ENCODE results near the gene CAND2. TPM values are rescaled to one million over a fixed set of nuclear protein-coding genes. Genes with fewer than 3 reads are reported as not detected.

Gene CAND2
- total and polyA plus RNA-seq, 9 of the 15 experiments (the other 6 are each of a cell fraction or from before 2014, with no cell fraction given): 0.91 to 14.9 (median 4.3) TPM

DNA sequence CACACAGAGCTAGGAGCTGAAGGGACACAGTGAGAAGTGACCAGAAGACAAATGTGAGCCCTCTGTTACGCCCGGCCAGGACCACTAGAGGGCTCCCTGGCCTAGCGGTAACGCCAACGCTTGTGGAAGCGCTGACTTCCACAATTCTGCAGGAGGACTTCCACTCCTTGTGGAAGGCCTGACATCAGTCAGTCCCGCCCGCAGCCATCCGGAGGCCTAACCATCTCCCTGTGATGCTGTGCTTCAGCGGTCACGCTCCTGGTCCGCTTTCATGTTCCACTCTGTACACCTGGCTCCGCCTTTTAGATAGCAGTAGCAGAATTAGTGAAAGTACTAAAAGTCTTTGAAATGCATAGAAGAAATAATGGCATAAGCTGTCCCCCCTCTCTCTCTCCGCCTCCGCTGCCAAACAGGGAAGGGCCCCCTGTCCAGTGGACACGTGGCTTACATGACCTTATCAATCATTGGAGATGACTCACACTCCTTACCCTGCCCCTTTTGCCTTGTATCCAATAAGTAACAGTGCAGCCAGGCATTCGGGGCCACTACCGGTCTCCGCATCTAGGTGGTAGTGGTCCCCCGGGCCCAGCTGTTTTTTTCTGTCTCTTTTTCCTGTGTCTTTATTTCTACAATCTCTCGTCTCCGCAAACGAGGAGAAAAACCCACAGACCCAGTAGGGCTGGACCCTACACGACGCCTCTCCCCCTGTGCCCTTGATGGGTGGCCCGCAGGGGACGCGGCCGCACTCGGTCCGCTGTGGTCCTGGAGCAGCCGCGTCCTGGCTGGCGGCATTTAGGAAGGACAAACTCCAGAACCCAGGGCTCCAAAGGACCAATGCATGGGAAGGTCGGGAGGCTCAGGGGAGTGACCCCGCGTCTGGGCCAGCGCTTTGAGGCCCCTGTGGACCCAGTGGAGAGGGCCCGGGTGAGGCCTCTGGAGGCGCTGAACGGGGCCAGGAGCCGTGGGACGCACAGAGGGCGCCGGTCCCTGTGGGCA, 71.9 kb downstream of the CAND2 start (continued):
- TF ChIP-seq, protein P1, sequence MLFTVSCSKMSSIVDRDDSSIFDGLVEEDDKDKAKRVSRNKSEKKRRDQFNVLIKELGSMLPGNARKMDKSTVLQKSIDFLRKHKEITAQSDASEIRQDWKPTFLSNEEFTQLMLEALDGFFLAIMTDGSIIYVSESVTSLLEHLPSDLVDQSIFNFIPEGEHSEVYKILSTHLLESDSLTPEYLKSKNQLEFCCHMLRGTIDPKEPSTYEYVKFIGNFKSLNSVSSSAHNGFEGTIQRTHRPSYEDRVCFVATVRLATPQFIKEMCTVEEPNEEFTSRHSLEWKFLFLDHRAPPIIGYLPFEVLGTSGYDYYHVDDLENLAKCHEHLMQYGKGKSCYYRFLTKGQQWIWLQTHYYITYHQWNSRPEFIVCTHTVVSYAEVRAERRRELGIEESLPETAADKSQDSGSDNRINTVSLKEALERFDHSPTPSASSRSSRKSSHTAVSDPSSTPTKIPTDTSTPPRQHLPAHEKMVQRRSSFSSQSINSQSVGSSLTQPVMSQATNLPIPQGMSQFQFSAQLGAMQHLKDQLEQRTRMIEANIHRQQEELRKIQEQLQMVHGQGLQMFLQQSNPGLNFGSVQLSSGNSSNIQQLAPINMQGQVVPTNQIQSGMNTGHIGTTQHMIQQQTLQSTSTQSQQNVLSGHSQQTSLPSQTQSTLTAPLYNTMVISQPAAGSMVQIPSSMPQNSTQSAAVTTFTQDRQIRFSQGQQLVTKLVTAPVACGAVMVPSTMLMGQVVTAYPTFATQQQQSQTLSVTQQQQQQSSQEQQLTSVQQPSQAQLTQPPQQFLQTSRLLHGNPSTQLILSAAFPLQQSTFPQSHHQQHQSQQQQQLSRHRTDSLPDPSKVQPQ (CRISPR knock-in tag; IDR thresholded peaks at IDR 0.05; ENCODE audit: borderline replicate concordance): no peak
- 0 out of 2 replicates have a peak, but pooled peaks have one; percentile 38 for TF ChIP-seq ZNF76 (CRISPR knock-in tag; IDR thresholded peaks at IDR 0.05; ENCODE audit: borderline replicate concordance)
- no peak for TF ChIP-seq ZNF408 (CRISPR knock-in tag; IDR thresholded peaks at IDR 0.05; ENCODE audit: low read depth)
- no peak; the same call in none of the 2 replicates for TF ChIP-seq TOE1 (IDR thresholded peaks at IDR 0.05; ENCODE audit: borderline replicate concordance)
- TF ChIP-seq TOE1 (CRISPR knock-in tag; IDR thresholded peaks at IDR 0.05; ENCODE audit: borderline replicate concordance, low read depth): peak; percentile 73; the same call in 1 of the 2 replicates
- TF ChIP-seq TAF7 (tag; IDR thresholded peaks at IDR 0.05): no peak
- peak in 1 of 2 experiments; percentile 30; a peak in 1 of 4 replicates for TF ChIP-seq NRF1 (conservative IDR thresholded peaks at IDR 0.05 in 1 of 2, IDR thresholded peaks at IDR 0.05 in 1 of 2)
- 0 out of 2 replicates have a peak, but pooled peaks have one; percentile 27 for TF ChIP-seq ZNF431 (CRISPR knock-in tag; IDR thresholded peaks at IDR 0.05)
- TF ChIP-seq, protein P2, sequence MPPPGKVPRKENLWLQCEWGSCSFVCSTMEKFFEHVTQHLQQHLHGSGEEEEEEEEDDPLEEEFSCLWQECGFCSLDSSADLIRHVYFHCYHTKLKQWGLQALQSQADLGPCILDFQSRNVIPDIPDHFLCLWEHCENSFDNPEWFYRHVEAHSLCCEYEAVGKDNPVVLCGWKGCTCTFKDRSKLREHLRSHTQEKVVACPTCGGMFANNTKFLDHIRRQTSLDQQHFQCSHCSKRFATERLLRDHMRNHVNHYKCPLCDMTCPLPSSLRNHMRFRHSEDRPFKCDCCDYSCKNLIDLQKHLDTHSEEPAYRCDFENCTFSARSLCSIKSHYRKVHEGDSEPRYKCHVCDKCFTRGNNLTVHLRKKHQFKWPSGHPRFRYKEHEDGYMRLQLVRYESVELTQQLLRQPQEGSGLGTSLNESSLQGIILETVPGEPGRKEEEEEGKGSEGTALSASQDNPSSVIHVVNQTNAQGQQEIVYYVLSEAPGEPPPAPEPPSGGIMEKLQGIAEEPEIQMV (tag; conservative IDR thresholded peaks at IDR 0.05; ENCODE audit: low read depth): 0 out of 2 replicates have a peak, but pooled peaks have one; percentile 14
- TF ChIP-seq, protein P3, sequence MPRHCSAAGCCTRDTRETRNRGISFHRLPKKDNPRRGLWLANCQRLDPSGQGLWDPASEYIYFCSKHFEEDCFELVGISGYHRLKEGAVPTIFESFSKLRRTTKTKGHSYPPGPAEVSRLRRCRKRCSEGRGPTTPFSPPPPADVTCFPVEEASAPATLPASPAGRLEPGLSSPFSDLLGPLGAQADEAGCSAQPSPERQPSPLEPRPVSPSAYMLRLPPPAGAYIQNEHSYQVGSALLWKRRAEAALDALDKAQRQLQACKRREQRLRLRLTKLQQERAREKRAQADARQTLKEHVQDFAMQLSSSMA (CRISPR knock-in tag; IDR thresholded peaks at IDR 0.05): no peak
- no peak for TF ChIP-seq ZFP30 (CRISPR knock-in tag; IDR thresholded peaks at IDR 0.05; ENCODE audit: borderline replicate concordance)
- no peak for TF ChIP-seq ATF1 (CRISPR knock-in tag; IDR thresholded peaks at IDR 0.05)
- TF ChIP-seq ATF1 (tag; IDR thresholded peaks at IDR 0.05): peak; percentile 87
- peak; percentile 99 for TF ChIP-seq CTBP1 (IDR thresholded peaks at IDR 0.05; ENCODE audit: borderline replicate concordance)
- TF ChIP-seq RNF2 (IDR thresholded peaks at IDR 0.05): 0 out of 2 replicates have a peak, but pooled peaks have one; percentile 33
- 0 out of 2 replicates have a peak, but pooled peaks have one; percentile 38 for TF ChIP-seq CHCHD3 (CRISPR knock-in tag; IDR thresholded peaks at IDR 0.05)
- peak; percentile 94 for TF ChIP-seq EP400 (IDR thresholded peaks at IDR 0.05)
- TF ChIP-seq, protein P4, sequence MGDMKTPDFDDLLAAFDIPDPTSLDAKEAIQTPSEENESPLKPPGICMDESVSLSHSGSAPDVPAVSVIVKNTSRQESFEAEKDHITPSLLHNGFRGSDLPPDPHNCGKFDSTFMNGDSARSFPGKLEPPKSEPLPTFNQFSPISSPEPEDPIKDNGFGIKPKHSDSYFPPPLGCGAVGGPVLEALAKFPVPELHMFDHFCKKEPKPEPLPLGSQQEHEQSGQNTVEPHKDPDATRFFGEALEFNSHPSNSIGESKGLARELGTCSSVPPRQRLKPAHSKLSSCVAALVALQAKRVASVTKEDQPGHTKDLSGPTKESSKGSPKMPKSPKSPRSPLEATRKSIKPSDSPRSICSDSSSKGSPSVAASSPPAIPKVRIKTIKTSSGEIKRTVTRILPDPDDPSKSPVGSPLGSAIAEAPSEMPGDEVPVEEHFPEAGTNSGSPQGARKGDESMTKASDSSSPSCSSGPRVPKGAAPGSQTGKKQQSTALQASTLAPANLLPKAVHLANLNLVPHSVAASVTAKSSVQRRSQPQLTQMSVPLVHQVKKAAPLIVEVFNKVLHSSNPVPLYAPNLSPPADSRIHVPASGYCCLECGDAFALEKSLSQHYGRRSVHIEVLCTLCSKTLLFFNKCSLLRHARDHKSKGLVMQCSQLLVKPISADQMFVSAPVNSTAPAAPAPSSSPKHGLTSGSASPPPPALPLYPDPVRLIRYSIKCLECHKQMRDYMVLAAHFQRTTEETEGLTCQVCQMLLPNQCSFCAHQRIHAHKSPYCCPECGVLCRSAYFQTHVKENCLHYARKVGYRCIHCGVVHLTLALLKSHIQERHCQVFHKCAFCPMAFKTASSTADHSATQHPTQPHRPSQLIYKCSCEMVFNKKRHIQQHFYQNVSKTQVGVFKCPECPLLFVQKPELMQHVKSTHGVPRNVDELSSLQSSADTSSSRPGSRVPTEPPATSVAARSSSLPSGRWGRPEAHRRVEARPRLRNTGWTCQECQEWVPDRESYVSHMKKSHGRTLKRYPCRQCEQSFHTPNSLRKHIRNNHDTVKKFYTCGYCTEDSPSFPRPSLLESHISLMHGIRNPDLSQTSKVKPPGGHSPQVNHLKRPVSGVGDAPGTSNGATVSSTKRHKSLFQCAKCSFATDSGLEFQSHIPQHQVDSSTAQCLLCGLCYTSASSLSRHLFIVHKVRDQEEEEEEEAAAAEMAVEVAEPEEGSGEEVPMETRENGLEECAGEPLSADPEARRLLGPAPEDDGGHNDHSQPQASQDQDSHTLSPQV (IDR thresholded peaks at IDR 0.05): 0 out of 2 replicates have a peak, but pooled peaks have one; percentile 57

Data from K562 (cell line).